Right lobe of liver (tissue), 4 donors: ENCODE results near the gene MYRIP.

Experiments used
- POLR2A ChIP-seq: fragments of 450-650 bp; IDR thresholded peaks from one replicate; pipeline ENCODE4 v1.6.1; 2017; ENCODE audit warnings: antibody characterized with exemption, mild to moderate bottlenecking
- TF ChIP-seq, protein P1 (sequence below), 4 donors: fragments of 200-600 bp in 3 of 4; fragments of 450-650 bp in 1 of 4; IDR thresholded peaks; one replicate each; pipeline versions ENCODE4 v1.5.1 to v1.8.0; 2016 to 2022; ENCODE audit warnings: antibody characterized with exemption in 4 of 4, mild to moderate bottlenecking in 2 of 4
- donor health status: DM: no; HTN: no; CAD: no.
- donor health status: DM: no; HTN: no; CAD: no.
- donor health status: DM: no; HTN: yes; CAD: no.

DNA sequence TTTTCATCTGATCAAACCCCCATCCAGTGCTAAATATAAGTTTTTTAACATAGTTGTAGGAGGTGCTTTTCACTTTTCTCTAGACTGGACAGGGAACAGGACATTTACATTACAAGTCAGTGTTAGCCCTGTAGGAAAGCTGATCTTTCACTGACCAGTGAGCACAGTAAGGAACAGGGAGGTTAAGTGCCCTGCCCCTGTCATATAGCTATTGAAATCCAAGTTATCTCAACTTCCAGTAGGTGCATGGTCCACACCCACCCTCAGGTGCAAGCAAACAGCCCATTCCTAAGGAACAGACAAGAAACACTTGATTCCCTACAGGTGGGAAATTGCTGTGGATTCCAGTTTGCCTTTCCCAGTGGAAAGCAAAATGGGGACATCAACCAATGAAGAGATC is 421.0 kb downstream of the MYRIP start:
- TF ChIP-seq, protein P1, sequence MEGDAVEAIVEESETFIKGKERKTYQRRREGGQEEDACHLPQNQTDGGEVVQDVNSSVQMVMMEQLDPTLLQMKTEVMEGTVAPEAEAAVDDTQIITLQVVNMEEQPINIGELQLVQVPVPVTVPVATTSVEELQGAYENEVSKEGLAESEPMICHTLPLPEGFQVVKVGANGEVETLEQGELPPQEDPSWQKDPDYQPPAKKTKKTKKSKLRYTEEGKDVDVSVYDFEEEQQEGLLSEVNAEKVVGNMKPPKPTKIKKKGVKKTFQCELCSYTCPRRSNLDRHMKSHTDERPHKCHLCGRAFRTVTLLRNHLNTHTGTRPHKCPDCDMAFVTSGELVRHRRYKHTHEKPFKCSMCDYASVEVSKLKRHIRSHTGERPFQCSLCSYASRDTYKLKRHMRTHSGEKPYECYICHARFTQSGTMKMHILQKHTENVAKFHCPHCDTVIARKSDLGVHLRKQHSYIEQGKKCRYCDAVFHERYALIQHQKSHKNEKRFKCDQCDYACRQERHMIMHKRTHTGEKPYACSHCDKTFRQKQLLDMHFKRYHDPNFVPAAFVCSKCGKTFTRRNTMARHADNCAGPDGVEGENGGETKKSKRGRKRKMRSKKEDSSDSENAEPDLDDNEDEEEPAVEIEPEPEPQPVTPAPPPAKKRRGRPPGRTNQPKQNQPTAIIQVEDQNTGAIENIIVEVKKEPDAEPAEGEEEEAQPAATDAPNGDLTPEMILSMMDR (IDR thresholded peaks at IDR 0.05) = no peak
- TF ChIP-seq POLR2A = no peak
